Endothelial cell of umbilical vein (primary cell): ENCODE data around the gene ACBD3. TPM values are rescaled to one million over a fixed set of nuclear protein-coding genes. Genes with fewer than 3 reads are reported as not detected.

Experiments
- BruUV-seq: library from RNA; stranded (reverse); fragments of 400-500 nt; replicated peaks from 2 replicates; lab custom pipeline; 2021; lab: Mats Ljungman, UMichigan
- CTCF ChIA-PET: fragments of 300-600, 350-600 bp; sonication (Branson Sonifier 250); formaldehyde crosslinking; loops from one replicate; lab custom pipeline; 2021; ENCODE audit warnings: antibody characterized with exemption, inconsistent platforms; lab: Charles Lee
- POLR2A ChIA-PET: fragments of 300-600, 350-600 bp; sonication (Branson Sonifier 250); formaldehyde crosslinking; loops from one replicate; lab custom pipeline; 2021; ENCODE audit warnings: antibody characterized with exemption, inconsistent platforms; lab: Charles Lee
- DNase-seq: peaks from one replicate; pipeline ENCODE4 v3.0.0-alpha.2; 2011; ENCODE audit warnings: low read depth, low spot score
- FAIRE-seq: peaks from 2 replicates; lab custom pipeline; 2011; peaks lifted over from hg19 to GRCh38; lab: Jason Lieb, UNC
- H2AFZ ChIP-seq: 2 replicates; pipeline ENCODE4 v1.6.0; 2012; ENCODE audit warnings: low read depth, low read length, control low read depth, inconsistent platforms
- H3K27ac ChIP-seq: 2 replicates; pipeline ENCODE4 v1.5.1; 2011; ENCODE audit warnings: low read depth, mild to moderate bottlenecking, control low read depth, low read length, moderate library complexity; ENCODE audit not compliant: insufficient read depth
- H3K27me3 ChIP-seq, 2 experiments: 2 replicates each; pipeline versions ENCODE4 v1.6.0 to v1.6.1; 2011; ENCODE audit warnings: low read length in 2 of 2, mixed read lengths in 1 of 2; ENCODE audit not compliant: control insufficient read depth in 2 of 2, insufficient read depth in 2 of 2
- H3K36me3 ChIP-seq, 2 experiments: 2 replicates in 1 of 2; 3 replicates in 1 of 2; pipeline ENCODE4 v1.5.1; 2011; ENCODE audit warnings: low read length in 2 of 2, mild to moderate bottlenecking in 1 of 2, moderate library complexity in 1 of 2; ENCODE audit not compliant: control insufficient read depth in 2 of 2, insufficient read depth in 2 of 2; ENCODE audit errors: extremely low read depth in 1 of 2
- H3K4me1 ChIP-seq: 3 replicates; pipeline ENCODE4 v1.5.1; 2011; ENCODE audit warnings: mild to moderate bottlenecking, low read length; ENCODE audit not compliant: control insufficient read depth, insufficient read depth; ENCODE audit errors: extremely low read depth
- H3K4me2 ChIP-seq: 2 replicates; pipeline ENCODE4 v1.6.1; 2011; ENCODE audit warnings: low read length, control low read depth, mixed read lengths; ENCODE audit not compliant: insufficient read depth
- H3K4me3 ChIP-seq, 3 experiments: fragments of 200-600 bp in 1 of 3; sonication (generic), shearing (Covaris generic) in 1 of 3; replicated peaks in 1 of 3; 2 replicates each; pipeline ENCODE4 v1.5.1; 2011 to 2016; ENCODE audit warnings: control low read depth in 3 of 3, low read length in 3 of 3, mild to moderate bottlenecking in 2 of 3, inconsistent platforms in 1 of 3, low read depth in 1 of 3, moderate library complexity in 1 of 3; ENCODE audit not compliant: insufficient read depth in 1 of 3
- H3K79me2 ChIP-seq: 2 replicates; pipeline ENCODE4 v1.6.0; 2012; ENCODE audit warnings: low read length, inconsistent platforms; ENCODE audit not compliant: control insufficient read depth, insufficient read depth
- H3K9ac ChIP-seq: replicated peaks from 2 replicates; pipeline ENCODE3; 2011; ENCODE audit warnings: low read length, control low read depth; ENCODE audit not compliant: insufficient read depth; ENCODE audit errors: extremely low read depth
- H3K9me1 ChIP-seq: replicated peaks from 3 replicates; pipeline ENCODE4 v1.6.0; 2011; ENCODE audit warnings: mild to moderate bottlenecking, low read length; ENCODE audit not compliant: control insufficient read depth, insufficient read depth; ENCODE audit errors: extremely low read depth
- H3K9me3 ChIP-seq: replicated peaks from 2 replicates; pipeline ENCODE4 v1.5.1; 2012; ENCODE audit warnings: low read length, inconsistent platforms; ENCODE audit not compliant: control insufficient read depth, insufficient read depth
- H4K20me1 ChIP-seq: replicated peaks from 2 replicates; pipeline ENCODE3; 2011; ENCODE audit warnings: mild to moderate bottlenecking, low read length; ENCODE audit not compliant: control insufficient read depth, insufficient read depth; ENCODE audit errors: extremely low read depth
- EZH2 ChIP-seq: IDR thresholded peaks from 2 replicates; pipeline ENCODE4 v1.6.1; 2012; ENCODE audit warnings: borderline replicate concordance, low read depth, mild to moderate bottlenecking, moderate library complexity, low read length, inconsistent platforms; ENCODE audit not compliant: severe bottlenecking
- FOS ChIP-seq: IDR thresholded peaks from 2 replicates; pipeline ENCODE4 v1.6.1; 2011; ENCODE audit warnings: mild to moderate bottlenecking, low read length, moderate library complexity, borderline replicate concordance; ENCODE audit not compliant: insufficient read depth
- GATA2 ChIP-seq: IDR thresholded peaks from 2 replicates; pipeline ENCODE4 v1.7.0; 2011; ENCODE audit warnings: low read depth, mild to moderate bottlenecking, moderate library complexity, mixed read lengths, low read length; ENCODE audit not compliant: insufficient read length, insufficient read depth
- JUN ChIP-seq: IDR thresholded peaks from 2 replicates; pipeline ENCODE4 v1.6.1; 2011; ENCODE audit warnings: borderline replicate concordance, low read depth; ENCODE audit not compliant: insufficient read length, insufficient read depth
- MYC ChIP-seq: IDR thresholded peaks from one replicate; pipeline ENCODE4 v1.6.1; 2011; ENCODE audit warnings: mild to moderate bottlenecking, low read depth, low read length
- POLR2A ChIP-seq: IDR thresholded peaks from 2 replicates; pipeline ENCODE4 v1.6.1; 2012; ENCODE audit warnings: low read depth, mild to moderate bottlenecking, control low read depth, low read length
- POLR2AphosphoS5 ChIP-seq: IDR thresholded peaks from 2 replicates; pipeline ENCODE4 v1.6.1; 2012; ENCODE audit warnings: low read depth, mild to moderate bottlenecking, control low read depth, low read length, moderate library complexity; ENCODE audit not compliant: insufficient read depth
- dilution Hi-C: fragments of 300-500 bp; cut with MboI; formaldehyde crosslinking; loops from one replicate; pipeline ENCODE4 v1.15.0; 2019; ENCODE audit warnings: low sequenced_read_pairs; ENCODE audit not compliant: extremely low pct_ligation_motif_present
- intact Hi-C: fragments of 100-400 bp; cut with micrococcal nuclease; formaldehyde crosslinking; loops from one replicate; pipeline ENCODE4 v1.10.0; 2022
- polyA plus RNA-seq, 4 experiments: library from polyadenylated mRNA; depleted of rRNA in 3 of 4; stranded (reverse) in 3 of 4; unstranded in 1 of 4; fragments of >200 nt; gene quantifications; 2 replicates each; pipeline versions ENCODE4 v1.2.1 to v1.2.3, GENCODE V29; 2011 to 2012; ENCODE audit warnings: missing spikeins in 1 of 4
- total RNA-seq: library from RNA; stranded (reverse); gene quantifications from 2 replicates; pipeline ENCODE4 v1.2.3, GENCODE V29; 2021
- TF ChIP-seq, protein P1 (sequence below): IDR thresholded peaks from 2 replicates; pipeline ENCODE4 v1.6.1; 2011; ENCODE audit not compliant: insufficient read depth, insufficient read length
- TF ChIP-seq, protein P2 (sequence below), 2 donors: IDR thresholded peaks; 1 replicate in 1 of 2; 2 replicates in 1 of 2; pipeline ENCODE4 v1.5.1; 2011; ENCODE audit warnings: low read length in 2 of 2, mild to moderate bottlenecking in 2 of 2, moderate library complexity in 2 of 2, control low read depth in 1 of 2, inconsistent platforms in 1 of 2, low read depth in 1 of 2; ENCODE audit not compliant: insufficient read depth in 1 of 2; ENCODE audit errors: extremely low read depth in 1 of 2

The ACBD3 gene
- total and polyA plus RNA-seq, 2 donors (not counting 3 experiments of a cell fraction or from before 2014, with no cell fraction given) = 12.3 to 36.4 TPM

DNA sequence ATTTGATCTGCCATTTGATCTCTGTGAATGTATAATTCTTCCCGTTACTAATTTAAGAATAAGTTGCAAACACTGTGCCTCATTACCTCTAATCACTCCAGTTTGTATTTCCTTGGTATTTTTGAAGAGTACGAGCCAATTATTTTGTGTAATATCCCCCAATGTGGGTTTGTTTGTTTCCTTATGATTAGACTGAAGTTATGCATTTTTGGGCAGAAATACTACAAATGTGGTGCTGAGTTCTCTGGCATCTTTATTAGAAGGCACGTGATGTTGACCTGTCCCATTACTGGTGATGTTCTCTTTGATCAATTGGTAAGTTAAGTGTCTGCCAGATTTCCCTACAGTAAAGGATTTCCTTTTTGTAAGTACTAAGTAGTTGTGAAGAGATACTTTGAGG, 47.3 kb upstream of the ACBD3 start:
- Histone ChIP-seq H2AFZ (no peak overlapping the region), H3K9ac (no peak overlapping the region), H3K4me3 (no peak overlapping the region), H3K9me1 (no peaks in the 10 kb centered on the region), H3K27ac (no peak overlapping the region), H3K27me3 (no peaks in the 10 kb centered on the region), H3K36me3 (no peaks in the 10 kb centered on the region), H4K20me1 (no peaks in the 10 kb centered on the region), H3K9me3 (no peaks in the 10 kb centered on the region), H3K4me2 (no peak overlapping the region), H3K79me2 (no peaks in the 10 kb centered on the region), H3K4me1 (no peaks in the 10 kb centered on the region)
- ChIA-PET POLR2A (no interaction called here), CTCF (interaction anchor here (1.7 kb wide), 1 partner anchor 37 kb away, joined by 4 read pairs; no protein-coding TSS in a partner anchor)
- intact Hi-C loops (no loop called here), dilution Hi-C loops (no loop called here)
- FAIRE-seq (no peak), DNase-seq (no peak)
- no peak for TF ChIP-seq GATA2
- TF ChIP-seq POLR2AphosphoS5 = no peak
- TF ChIP-seq FOS = no peak
- TF ChIP-seq EZH2 = no peak
- TF ChIP-seq, protein P1, sequence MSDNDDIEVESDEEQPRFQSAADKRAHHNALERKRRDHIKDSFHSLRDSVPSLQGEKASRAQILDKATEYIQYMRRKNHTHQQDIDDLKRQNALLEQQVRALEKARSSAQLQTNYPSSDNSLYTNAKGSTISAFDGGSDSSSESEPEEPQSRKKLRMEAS = no peak
- no peak for TF ChIP-seq POLR2A
- no peak for TF ChIP-seq MYC
- TF ChIP-seq JUN = no peak
- TF ChIP-seq, protein P2, sequence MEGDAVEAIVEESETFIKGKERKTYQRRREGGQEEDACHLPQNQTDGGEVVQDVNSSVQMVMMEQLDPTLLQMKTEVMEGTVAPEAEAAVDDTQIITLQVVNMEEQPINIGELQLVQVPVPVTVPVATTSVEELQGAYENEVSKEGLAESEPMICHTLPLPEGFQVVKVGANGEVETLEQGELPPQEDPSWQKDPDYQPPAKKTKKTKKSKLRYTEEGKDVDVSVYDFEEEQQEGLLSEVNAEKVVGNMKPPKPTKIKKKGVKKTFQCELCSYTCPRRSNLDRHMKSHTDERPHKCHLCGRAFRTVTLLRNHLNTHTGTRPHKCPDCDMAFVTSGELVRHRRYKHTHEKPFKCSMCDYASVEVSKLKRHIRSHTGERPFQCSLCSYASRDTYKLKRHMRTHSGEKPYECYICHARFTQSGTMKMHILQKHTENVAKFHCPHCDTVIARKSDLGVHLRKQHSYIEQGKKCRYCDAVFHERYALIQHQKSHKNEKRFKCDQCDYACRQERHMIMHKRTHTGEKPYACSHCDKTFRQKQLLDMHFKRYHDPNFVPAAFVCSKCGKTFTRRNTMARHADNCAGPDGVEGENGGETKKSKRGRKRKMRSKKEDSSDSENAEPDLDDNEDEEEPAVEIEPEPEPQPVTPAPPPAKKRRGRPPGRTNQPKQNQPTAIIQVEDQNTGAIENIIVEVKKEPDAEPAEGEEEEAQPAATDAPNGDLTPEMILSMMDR (IDR thresholded peaks at IDR 0.05; ENCODE audit: extremely low read depth in 1 of 2, insufficient read depth in 1 of 2, low read depth in 1 of 2, low read length in 2 of 2) = no peak
- BruUV-seq = no TSS peak
